ENCODE data around the gene ALKBH2. TPM values are rescaled to one million over a fixed set of nuclear protein-coding genes. Genes with fewer than 3 reads are reported as not detected.

The ALKBH2 gene
- total RNA-seq, 2 donors from 2014 or later = 5.0 to 8.9 TPM

DNA sequence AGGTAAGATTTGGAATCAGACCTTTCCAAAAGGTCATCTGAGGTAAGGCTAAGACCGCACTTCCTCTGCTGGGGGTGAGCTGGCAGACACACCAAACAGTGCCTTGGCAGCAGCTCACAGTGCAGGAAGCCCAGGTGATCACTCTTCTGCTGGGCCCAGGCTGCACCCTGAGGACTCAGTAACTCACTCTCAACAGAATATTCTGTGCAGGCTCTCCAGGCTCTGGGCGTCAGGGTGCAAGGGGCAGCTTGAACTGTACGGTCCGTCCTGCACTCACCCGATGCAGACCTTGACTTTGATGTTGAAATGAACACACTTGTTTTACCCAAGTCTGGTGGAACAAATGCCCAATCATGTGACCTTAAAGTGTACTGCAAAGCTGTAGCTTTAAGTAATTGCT lies 6.0 kb downstream of the ALKBH2 start:
- Histone ChIP-seq H3K36me3 (peaks cover 8% of the 10 kb centered on the region), H3K9me3 (no peaks in the 10 kb centered on the region), H3K4me3 (no peak overlapping the region), H3K27ac (no peak overlapping the region), H3K9ac (ENCODE audit: low read depth in 2 of 2, low read length in 2 of 2) (no peak overlapping the region), H3K27me3 (no peaks in the 10 kb centered on the region), H3K4me1 (no peaks in the 10 kb centered on the region)
- intact Hi-C loops (cut with DNase I) = no loop called here
- TF ChIP-seq, protein P1, sequence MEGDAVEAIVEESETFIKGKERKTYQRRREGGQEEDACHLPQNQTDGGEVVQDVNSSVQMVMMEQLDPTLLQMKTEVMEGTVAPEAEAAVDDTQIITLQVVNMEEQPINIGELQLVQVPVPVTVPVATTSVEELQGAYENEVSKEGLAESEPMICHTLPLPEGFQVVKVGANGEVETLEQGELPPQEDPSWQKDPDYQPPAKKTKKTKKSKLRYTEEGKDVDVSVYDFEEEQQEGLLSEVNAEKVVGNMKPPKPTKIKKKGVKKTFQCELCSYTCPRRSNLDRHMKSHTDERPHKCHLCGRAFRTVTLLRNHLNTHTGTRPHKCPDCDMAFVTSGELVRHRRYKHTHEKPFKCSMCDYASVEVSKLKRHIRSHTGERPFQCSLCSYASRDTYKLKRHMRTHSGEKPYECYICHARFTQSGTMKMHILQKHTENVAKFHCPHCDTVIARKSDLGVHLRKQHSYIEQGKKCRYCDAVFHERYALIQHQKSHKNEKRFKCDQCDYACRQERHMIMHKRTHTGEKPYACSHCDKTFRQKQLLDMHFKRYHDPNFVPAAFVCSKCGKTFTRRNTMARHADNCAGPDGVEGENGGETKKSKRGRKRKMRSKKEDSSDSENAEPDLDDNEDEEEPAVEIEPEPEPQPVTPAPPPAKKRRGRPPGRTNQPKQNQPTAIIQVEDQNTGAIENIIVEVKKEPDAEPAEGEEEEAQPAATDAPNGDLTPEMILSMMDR (IDR thresholded peaks at IDR 0.05) = no peak
- DNase-seq = no peak

DNA sequence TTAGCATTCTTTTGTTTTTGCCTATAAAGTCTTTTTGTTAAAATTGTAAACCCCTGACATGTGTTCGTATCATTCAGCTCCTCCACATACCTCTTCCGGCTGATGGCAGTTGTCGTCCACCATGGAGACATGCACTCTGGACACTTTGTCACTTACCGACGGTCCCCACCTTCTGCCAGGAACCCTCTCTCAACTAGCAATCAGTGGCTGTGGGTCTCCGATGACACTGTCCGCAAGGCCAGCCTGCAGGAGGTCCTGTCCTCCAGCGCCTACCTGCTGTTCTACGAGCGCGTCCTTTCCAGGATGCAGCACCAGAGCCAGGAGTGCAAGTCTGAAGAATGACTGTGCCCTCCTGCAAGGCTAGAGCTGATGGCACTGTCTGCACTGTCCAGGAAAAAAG lies 7.7 kb downstream of the ALKBH2 start:
- Histone ChIP-seq H3K9ac (ENCODE audit: low read depth in 2 of 2, low read length in 2 of 2) (no peak overlapping the region), H3K36me3 (peaks cover 8% of the 10 kb centered on the region), H3K27ac (no peak overlapping the region), H3K4me1 (no peaks in the 10 kb centered on the region), H3K9me3 (no peaks in the 10 kb centered on the region), H3K27me3 (no peaks in the 10 kb centered on the region), H3K4me3 (no peak overlapping the region)
- TF ChIP-seq, protein P1 (IDR thresholded peaks at IDR 0.05) = no peak
- DNase-seq = no peak
- intact Hi-C loops (cut with DNase I) = no loop called here

DNA sequence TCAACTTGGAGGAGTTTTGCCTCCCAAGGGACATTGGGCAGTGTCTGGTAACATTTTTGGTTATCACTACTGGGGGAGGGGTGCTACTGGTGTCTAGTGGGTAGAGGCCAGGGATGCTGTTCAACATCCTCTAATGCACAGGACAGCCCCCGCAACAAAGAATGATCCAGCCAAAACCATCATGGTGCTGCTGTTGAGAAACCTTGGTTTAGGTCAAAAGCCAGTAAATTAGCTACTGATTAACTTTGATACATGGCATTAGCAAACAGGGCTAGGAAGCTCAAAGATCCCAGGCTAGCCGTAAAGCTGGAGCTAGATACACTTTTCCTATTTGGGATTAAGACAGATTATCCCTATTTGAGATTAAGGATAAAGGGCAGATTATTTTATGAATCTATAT lies 8.8 kb downstream of the ALKBH2 start:
- Histone ChIP-seq H3K9ac (ENCODE audit: low read depth in 2 of 2, low read length in 2 of 2) (no peak overlapping the region), H3K4me3 (no peak overlapping the region), H3K27me3 (no peaks in the 10 kb centered on the region), H3K4me1 (no peaks in the 10 kb centered on the region), H3K9me3 (no peaks in the 10 kb centered on the region), H3K36me3 (peaks cover 8% of the 10 kb centered on the region), H3K27ac (no peak overlapping the region)
- DNase-seq = no peak
- intact Hi-C loops (cut with DNase I) = no loop called here
- TF ChIP-seq, protein P1 (IDR thresholded peaks at IDR 0.05) = no peak

DNA sequence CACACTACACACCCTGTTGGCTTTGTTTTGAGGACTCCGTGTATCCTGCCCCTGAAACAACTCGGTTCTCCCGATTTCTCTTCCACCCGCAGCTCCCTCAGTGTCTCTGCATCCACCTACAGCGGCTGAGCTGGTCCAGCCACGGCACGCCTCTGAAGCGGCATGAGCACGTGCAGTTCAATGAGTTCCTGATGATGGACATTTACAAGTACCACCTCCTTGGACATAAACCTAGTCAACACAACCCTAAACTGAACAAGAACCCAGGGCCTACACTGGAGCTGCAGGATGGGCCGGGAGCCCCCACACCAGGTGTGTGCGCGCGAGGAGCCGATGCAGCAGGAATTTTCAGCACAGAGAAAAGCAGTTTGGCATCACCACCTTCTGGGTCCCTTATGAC lies 10.5 kb downstream of the ALKBH2 start:
- intact Hi-C loops (cut with DNase I) = no loop called here

DNA sequence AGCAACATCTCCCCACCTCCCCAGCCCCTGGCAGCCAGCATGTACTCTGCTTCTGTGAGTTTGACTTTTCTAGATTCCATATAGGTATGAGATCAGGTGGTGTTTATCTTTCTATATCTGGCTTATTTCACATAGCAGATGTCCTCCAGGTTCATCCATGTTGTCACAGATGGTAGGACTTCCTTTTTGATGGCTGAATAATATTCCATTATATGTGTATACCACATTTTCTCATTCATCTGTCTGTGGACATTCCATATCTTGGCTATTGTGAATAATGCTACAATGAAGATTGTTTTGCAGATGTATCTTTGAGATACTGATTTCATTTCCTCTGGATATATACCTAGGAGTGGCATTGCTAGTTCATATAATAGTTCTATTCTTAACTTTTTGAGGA lies 18.4 kb downstream of the ALKBH2 start:
- Histone ChIP-seq H3K4me3 (no peak overlapping the region), H3K36me3 (no peaks in the 10 kb centered on the region), H3K27me3 (no peaks in the 10 kb centered on the region), H3K4me1 (no peaks in the 10 kb centered on the region), H3K9ac (ENCODE audit: low read depth in 2 of 2, low read length in 2 of 2) (no peak overlapping the region), H3K9me3 (no peaks in the 10 kb centered on the region), H3K27ac (no peak overlapping the region)
- intact Hi-C loops (cut with DNase I) = no loop called here
- TF ChIP-seq, protein P1 (IDR thresholded peaks at IDR 0.05) = no peak
- DNase-seq = no peak

More for the DNA sequence above, 10.5 kb downstream of the ALKBH2 start:
- no peaks in the 10 kb centered on the region for H3K4me1 ChIP-seq
- H3K27me3 ChIP-seq = no peaks in the 10 kb centered on the region
- H3K4me3 ChIP-seq = no peak overlapping the region
- H3K36me3 ChIP-seq = peaks cover 8% of the 10 kb centered on the region
- H3K9ac ChIP-seq (ENCODE audit: low read depth in 2 of 2, low read length in 2 of 2) = no peak overlapping the region
- H3K27ac ChIP-seq = no peak overlapping the region
- no peaks in the 10 kb centered on the region for H3K9me3 ChIP-seq
- DNase-seq = no peak
- TF ChIP-seq, protein P1 (IDR thresholded peaks at IDR 0.05) = no peak
